ENCODE data around the gene MPV17. TPM values are rescaled to one million over a fixed set of nuclear protein-coding genes. Genes with fewer than 3 reads are reported as not detected.

MPV17 gene
- total and polyA plus RNA-seq, 9 of the 15 experiments (the other 6 are each of a cell fraction or from before 2014, with no cell fraction given): 54.7 to 140 (median 70.2) TPM

DNA sequence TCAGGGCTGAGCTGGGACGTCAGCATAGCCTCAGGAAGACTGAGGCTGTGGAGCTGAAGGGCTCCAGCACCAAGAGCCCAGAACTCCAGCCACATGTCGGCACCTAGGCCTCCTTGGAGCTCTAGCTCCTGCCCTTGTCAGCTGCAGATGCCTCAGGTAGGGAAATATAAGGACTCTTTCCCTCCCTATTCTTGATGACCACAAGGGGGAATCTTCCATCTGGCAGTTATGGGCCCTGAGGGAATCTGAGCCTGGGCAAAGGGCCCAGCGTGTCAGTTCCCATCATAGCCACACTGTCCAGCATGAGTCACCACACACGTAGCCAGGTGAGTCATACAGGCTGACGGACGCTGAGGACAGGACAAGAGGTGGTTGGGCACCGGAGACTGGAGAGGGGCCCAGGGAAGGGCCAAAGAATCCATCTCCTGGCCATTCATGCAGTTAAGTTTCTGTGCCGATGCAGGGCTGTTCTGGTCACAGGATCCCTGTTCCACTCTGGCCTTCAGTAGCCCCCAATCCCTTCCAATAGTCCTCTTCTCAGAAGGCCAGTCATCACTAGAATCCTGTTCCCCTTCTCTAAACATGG lies 1.8 kb downstream of the MPV17 start (continued):
- TF ChIP-seq, protein P1, sequence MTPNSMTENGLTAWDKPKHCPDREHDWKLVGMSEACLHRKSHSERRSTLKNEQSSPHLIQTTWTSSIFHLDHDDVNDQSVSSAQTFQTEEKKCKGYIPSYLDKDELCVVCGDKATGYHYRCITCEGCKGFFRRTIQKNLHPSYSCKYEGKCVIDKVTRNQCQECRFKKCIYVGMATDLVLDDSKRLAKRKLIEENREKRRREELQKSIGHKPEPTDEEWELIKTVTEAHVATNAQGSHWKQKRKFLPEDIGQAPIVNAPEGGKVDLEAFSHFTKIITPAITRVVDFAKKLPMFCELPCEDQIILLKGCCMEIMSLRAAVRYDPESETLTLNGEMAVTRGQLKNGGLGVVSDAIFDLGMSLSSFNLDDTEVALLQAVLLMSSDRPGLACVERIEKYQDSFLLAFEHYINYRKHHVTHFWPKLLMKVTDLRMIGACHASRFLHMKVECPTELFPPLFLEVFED (CRISPR knock-in tag; conservative IDR thresholded peaks at IDR 0.05): no peak
- TF ChIP-seq POLR2A (conservative IDR thresholded peaks at IDR 0.05) (no peak), SIX5 (IDR thresholded peaks at IDR 0.05; ENCODE audit: borderline replicate concordance in 1 of 2, insufficient read depth in 1 of 2, low read depth in 1 of 2, low read length in 2 of 2) (no peak), SRSF9 (IDR thresholded peaks at IDR 0.05; ENCODE audit: borderline replicate concordance, low read depth, low read length) (no peak), ZNF436 (CRISPR knock-in tag; IDR thresholded peaks at IDR 0.05) (no peak), PURB (CRISPR knock-in tag; IDR thresholded peaks at IDR 0.05; ENCODE audit: low read depth) (no peak), GABPB2 (CRISPR knock-in tag; conservative IDR thresholded peaks at IDR 0.05) (no peak), CAMTA2 (CRISPR knock-in tag; conservative IDR thresholded peaks at IDR 0.05) (no peak), ZFP36 (IDR thresholded peaks at IDR 0.05; ENCODE audit: low read depth, low read length, partially characterized antibody) (no peak), MYC (IDR thresholded peaks at IDR 0.05; ENCODE audit: low read depth, low read length) (peak; percentile 51), MYC (CRISPR knock-in tag; IDR thresholded peaks at IDR 0.05; ENCODE audit: borderline replicate concordance, low read depth) (no peak), RNF2 (IDR thresholded peaks at IDR 0.05) (no peak), KAT7 (CRISPR knock-in tag; IDR thresholded peaks at IDR 0.05; ENCODE audit: borderline replicate concordance) (no peak), MTA1 (IDR thresholded peaks at IDR 0.05; ENCODE audit: borderline replicate concordance) (peak; percentile 48; the same call in 1 of the 2 replicates), EP400 (IDR thresholded peaks at IDR 0.05) (peak; percentile 66), GABPA (tag; conservative IDR thresholded peaks at IDR 0.05; ENCODE audit: low read depth) (0 out of 2 replicates have a peak, but pooled peaks have one; percentile 19), ELF1 (tag; IDR thresholded peaks at IDR 0.05) (no peak), POLR2AphosphoS5 (IDR thresholded peaks at IDR 0.05; ENCODE audit: control insufficient read depth, insufficient read depth, low read depth, low read length) (peak; percentile 36; the same call in 1 of the 2 replicates), KHSRP (IDR thresholded peaks at IDR 0.05) (no peak), SPI1 (IDR thresholded peaks at IDR 0.05; ENCODE audit: borderline replicate concordance, low read depth, low read length) (0 out of 2 replicates have a peak, but pooled peaks have one; percentile 14), SOX6 (IDR thresholded peaks at IDR 0.05) (peak; percentile 51; the same call in 1 of the 2 replicates), MYNN (IDR thresholded peaks at IDR 0.05) (peak; percentile 68; the same call in 1 of the 2 replicates), MYNN (CRISPR knock-in tag; IDR thresholded peaks at IDR 0.05) (no peak)
- TF ChIP-seq, protein P2, sequence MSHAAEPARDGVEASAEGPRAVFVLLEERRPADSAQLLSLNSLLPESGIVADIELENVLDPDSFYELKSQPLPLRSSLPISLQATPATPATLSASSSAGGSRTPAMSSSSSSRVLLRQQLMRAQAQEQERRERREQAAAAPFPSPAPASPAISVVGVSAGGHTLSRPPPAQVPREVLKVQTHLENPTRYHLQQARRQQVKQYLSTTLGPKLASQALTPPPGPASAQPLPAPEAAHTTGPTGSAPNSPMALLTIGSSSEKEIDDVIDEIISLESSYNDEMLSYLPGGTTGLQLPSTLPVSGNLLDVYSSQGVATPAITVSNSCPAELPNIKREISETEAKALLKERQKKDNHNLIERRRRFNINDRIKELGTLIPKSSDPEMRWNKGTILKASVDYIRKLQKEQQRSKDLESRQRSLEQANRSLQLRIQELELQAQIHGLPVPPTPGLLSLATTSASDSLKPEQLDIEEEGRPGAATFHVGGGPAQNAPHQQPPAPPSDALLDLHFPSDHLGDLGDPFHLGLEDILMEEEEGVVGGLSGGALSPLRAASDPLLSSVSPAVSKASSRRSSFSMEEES (CRISPR knock-in tag; IDR thresholded peaks at IDR 0.05): no peak
- TF ChIP-seq, protein P3, sequence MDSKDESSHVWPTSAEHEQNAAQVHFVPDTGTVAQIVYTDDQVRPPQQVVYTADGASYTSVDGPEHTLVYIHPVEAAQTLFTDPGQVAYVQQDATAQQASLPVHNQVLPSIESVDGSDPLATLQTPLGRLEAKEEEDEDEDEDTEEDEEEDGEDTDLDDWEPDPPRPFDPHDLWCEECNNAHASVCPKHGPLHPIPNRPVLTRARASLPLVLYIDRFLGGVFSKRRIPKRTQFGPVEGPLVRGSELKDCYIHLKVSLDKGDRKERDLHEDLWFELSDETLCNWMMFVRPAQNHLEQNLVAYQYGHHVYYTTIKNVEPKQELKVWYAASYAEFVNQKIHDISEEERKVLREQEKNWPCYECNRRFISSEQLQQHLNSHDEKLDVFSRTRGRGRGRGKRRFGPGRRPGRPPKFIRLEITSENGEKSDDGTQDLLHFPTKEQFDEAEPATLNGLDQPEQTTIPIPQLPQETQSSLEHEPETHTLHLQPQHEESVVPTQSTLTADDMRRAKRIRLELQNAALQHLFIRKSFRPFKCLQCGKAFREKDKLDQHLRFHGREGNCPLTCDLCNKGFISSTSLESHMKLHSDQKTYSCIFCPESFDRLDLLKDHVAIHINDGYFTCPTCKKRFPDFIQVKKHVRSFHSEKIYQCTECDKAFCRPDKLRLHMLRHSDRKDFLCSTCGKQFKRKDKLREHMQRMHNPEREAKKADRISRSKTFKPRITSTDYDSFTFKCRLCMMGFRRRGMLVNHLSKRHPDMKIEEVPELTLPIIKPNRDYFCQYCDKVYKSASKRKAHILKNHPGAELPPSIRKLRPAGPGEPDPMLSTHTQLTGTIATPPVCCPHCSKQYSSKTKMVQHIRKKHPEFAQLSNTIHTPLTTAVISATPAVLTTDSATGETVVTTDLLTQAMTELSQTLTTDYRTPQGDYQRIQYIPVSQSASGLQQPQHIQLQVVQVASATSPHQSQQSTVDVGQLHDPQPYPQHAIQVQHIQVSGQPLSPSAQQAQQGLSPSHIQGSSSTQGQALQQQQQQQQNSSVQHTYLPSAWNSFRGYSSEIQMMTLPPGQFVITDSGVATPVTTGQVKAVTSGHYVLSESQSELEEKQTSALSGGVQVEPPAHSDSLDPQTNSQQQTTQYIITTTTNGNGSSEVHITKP (IDR thresholded peaks at IDR 0.05; ENCODE audit: partially characterized antibody): peak; percentile 80

All from K562 (cell line).